ENCODE results near the gene CERS5. TPM values are rescaled to one million over a fixed set of nuclear protein-coding genes. Genes with fewer than 3 reads are reported as not detected.
"Not testable (repeated sequence)": the region's sequence is repeated elsewhere in the genome, so short reads cannot be mapped to it uniquely, and the experiment has no call there.

The CERS5 gene
- total RNA-seq, 1 donor from 2014 or later, result 72.3 TPM

DNA sequence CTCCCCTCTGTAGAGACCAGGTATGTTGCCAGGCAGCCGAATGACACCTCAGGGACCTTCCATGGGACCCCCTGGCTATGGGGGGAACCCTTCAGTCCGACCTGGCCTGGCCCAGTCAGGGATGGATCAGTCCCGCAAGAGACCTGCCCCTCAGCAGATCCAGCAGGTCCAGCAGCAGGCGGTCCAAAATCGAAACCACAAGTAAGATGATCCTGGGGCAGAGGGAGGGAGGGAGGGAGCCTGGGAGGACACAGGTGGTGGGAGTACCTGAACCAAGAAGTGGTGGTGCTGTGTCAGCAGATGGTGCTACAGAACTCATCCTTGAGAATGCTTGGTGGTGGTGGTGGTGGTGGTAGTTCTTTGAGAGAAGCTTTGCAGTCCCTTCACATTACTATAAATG is 81.0 kb downstream of the CERS5 start:
- peaks cover 20% of the 10 kb centered on the region for H3K36me3 Mint-ChIP-seq (ENCODE audit: unreplicated experiment)
- H3K4me3 Mint-ChIP-seq (ENCODE audit: unreplicated experiment), result peak overlapping the region; percentile 85
- no peak for DNase-seq (ENCODE audit: extremely low spot score, unreplicated experiment)
- no peaks in the 10 kb centered on the region for H3K27me3 Mint-ChIP-seq (ENCODE audit: unreplicated experiment)
- TF ChIP-seq, protein P1, sequence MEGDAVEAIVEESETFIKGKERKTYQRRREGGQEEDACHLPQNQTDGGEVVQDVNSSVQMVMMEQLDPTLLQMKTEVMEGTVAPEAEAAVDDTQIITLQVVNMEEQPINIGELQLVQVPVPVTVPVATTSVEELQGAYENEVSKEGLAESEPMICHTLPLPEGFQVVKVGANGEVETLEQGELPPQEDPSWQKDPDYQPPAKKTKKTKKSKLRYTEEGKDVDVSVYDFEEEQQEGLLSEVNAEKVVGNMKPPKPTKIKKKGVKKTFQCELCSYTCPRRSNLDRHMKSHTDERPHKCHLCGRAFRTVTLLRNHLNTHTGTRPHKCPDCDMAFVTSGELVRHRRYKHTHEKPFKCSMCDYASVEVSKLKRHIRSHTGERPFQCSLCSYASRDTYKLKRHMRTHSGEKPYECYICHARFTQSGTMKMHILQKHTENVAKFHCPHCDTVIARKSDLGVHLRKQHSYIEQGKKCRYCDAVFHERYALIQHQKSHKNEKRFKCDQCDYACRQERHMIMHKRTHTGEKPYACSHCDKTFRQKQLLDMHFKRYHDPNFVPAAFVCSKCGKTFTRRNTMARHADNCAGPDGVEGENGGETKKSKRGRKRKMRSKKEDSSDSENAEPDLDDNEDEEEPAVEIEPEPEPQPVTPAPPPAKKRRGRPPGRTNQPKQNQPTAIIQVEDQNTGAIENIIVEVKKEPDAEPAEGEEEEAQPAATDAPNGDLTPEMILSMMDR (IDR thresholded peaks at IDR 0.05), result no peak
- H3K27ac Mint-ChIP-seq (ENCODE audit: unreplicated experiment), result peak overlapping the region; percentile 87
- H3K9me3 Mint-ChIP-seq (ENCODE audit: unreplicated experiment), result no peaks in the 10 kb centered on the region
- peaks cover 30% of the 10 kb centered on the region for H3K4me1 Mint-ChIP-seq (ENCODE audit: unreplicated experiment)

DNA sequence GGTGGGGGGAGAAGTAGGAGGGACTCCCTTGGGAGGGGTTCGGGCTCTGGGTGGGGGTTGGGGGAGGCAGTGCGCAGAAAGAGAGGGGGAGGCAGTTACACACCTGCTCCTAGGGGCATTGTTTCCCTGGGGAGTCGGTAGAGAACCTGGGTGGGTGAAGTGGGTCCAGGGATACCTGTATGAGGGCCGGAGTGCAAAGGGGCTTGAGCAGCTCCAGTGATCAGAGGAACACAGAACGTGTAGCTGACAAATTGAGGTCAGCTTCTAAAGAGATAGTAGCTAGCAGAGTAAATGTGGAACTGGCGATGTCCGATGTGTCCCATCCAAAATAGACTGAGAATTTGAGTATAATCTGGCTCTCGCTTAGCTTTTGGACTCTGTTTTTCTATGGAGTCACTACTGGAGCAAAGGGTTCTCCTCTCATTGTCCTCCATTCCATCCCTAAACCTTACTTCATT is 81.5 kb downstream of the CERS5 start:
- peak overlapping the region; percentile 85 for H3K4me3 Mint-ChIP-seq (ENCODE audit: unreplicated experiment)
- peak overlapping the region; percentile 87 for H3K27ac Mint-ChIP-seq (ENCODE audit: unreplicated experiment)
- H3K9me3 Mint-ChIP-seq (ENCODE audit: unreplicated experiment), result no peaks in the 10 kb centered on the region
- DNase-seq (ENCODE audit: extremely low spot score, unreplicated experiment), result no peak
- H3K27me3 Mint-ChIP-seq (ENCODE audit: unreplicated experiment), result no peaks in the 10 kb centered on the region
- H3K36me3 Mint-ChIP-seq (ENCODE audit: unreplicated experiment), result peaks cover 18% of the 10 kb centered on the region
- TF ChIP-seq, protein P1 (IDR thresholded peaks at IDR 0.05), result no peak
- peaks cover 30% of the 10 kb centered on the region for H3K4me1 Mint-ChIP-seq (ENCODE audit: unreplicated experiment)

DNA sequence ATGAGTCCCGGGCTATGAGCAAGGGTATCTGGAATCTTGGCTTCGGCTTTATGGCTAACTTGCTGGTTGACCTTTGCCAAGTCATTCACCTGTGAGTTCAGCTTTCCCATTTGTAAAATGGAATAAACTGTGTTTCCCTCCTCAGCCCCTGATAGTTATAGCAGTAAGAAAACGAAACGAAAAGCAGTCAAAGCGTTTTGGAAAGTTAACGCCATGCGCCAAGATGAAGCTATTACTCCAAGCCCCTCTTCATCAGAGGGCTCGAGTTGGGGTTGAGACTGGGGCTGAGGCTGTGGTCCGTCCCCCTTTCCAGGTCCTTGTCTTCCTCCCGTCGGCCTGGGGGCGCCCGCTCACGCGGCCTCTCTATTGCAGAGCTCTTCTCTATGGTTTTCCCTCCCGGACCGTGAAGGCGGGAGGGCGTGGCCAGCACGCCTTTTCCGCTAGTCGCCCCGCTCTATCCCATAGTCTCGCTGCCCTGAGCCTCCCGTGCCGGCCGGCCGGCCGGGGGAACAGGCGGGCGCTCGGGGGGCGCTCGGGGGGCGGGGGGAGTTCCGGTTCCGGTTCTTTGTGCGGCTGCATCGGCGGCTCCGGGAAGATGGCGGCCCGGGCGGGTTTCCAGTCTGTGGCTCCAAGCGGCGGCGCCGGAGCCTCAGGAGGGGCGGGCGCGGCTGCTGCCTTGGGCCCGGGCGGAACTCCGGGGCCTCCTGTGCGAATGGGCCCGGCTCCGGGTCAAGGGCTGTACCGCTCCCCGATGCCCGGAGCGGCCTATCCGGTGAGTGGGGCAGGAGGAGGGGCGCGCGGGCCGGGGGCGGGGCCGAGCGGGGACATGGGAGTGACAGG is 82.2 kb downstream of the CERS5 start, which contains the start of gene SMARCD1:
TSS of gene SMARCD1 (plus strand) at position 568 of the 840 bp plus-strand sequence. CDS start at position 596, 28 bp downstream.
- H3K27ac Mint-ChIP-seq (ENCODE audit: unreplicated experiment), result peak within 1 kb of the TSS; percentile 91
- peaks cover 30% of the 10 kb centered on the region for H3K4me1 Mint-ChIP-seq (ENCODE audit: unreplicated experiment)
- peak; percentile 95 for DNase-seq (ENCODE audit: extremely low spot score, unreplicated experiment)
- no peaks in the 10 kb centered on the region for H3K27me3 Mint-ChIP-seq (ENCODE audit: unreplicated experiment)
- no peaks in the 10 kb centered on the region for H3K9me3 Mint-ChIP-seq (ENCODE audit: unreplicated experiment)
- H3K36me3 Mint-ChIP-seq (ENCODE audit: unreplicated experiment), result peaks cover 15% of the 10 kb centered on the region
- H3K4me3 Mint-ChIP-seq (ENCODE audit: unreplicated experiment), result peak within 1 kb of the TSS; percentile 85
- TF ChIP-seq, protein P1 (IDR thresholded peaks at IDR 0.05), result peak; percentile 60

DNA sequence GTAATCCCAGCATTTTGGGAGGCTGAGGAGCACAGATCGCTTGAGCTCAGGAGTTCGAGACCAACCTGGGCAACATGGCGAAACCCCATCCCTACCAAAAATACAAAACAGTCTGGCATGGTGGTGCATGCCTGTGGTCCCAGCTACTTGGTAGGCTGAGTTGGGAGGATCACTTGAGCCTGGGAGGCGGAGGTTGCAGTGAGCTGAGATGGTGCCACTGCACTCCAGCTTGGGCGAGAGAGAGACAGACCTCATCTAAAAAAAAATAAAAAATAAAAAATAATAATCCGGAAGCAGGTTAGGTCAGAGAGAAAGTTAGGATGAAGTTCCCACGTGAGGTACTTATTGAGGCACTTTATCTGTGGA is 82.8 kb downstream of the CERS5 start:
- Mint-ChIP-seq H3K27ac (ENCODE audit: unreplicated experiment) (peak overlapping the region; percentile 91), H3K36me3 (ENCODE audit: unreplicated experiment) (peaks cover 14% of the 10 kb centered on the region), H3K4me3 (ENCODE audit: unreplicated experiment) (peak overlapping the region; percentile 85), H3K4me1 (ENCODE audit: unreplicated experiment) (peaks cover 30% of the 10 kb centered on the region)
- not testable (repeated sequence) for H3K27me3 Mint-ChIP-seq (ENCODE audit: unreplicated experiment); DNase-seq (ENCODE audit: extremely low spot score, unreplicated experiment); H3K9me3 Mint-ChIP-seq (ENCODE audit: unreplicated experiment)

DNA sequence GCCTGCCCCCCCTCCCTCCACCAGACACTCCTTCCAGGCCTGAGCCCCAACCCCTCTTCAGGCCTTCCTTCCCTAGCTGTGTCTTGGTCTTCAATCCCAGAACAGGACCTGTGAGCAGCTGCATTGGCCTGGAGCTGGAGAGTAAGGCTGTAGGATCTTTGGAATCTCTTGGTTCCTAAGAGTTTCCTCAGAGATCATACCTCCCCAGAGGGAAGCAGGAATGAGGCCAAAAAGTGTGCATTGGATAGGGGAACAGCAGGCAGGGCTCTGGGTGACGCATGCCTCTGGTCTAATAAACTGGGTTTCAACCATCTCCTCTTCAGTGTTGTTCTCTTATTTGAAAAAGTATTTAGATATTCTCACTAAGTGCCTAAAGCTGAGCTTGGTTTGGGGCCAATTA is 83.9 kb downstream of the CERS5 start:
- Mint-ChIP-seq H3K4me3 (ENCODE audit: unreplicated experiment) (peak overlapping the region; percentile 69), H3K9me3 (ENCODE audit: unreplicated experiment) (no peaks in the 10 kb centered on the region), H3K27me3 (ENCODE audit: unreplicated experiment) (no peaks in the 10 kb centered on the region), H3K27ac (ENCODE audit: unreplicated experiment) (peak overlapping the region; percentile 91), H3K36me3 (ENCODE audit: unreplicated experiment) (peaks cover 12% of the 10 kb centered on the region), H3K4me1 (ENCODE audit: unreplicated experiment) (peaks cover 27% of the 10 kb centered on the region)
- TF ChIP-seq, protein P1 (IDR thresholded peaks at IDR 0.05), result no peak
- DNase-seq (ENCODE audit: extremely low spot score, unreplicated experiment), result no peak
